Esophagus (tissue), 2 donors: Measurements from ENCODE around the gene UBE2B. TPM values are rescaled to one million over a fixed set of nuclear protein-coding genes. Genes with fewer than 3 reads are reported as not detected.

Experiments used
- polyA plus RNA-seq, 2 donors: library from polyadenylated mRNA; stranded (reverse); fragments of 200-250 nt; gene quantifications; one replicate each; pipeline ENCODE4 v1.2.3, GENCODE V29; 2013
- donor health status: healthy with polysubstance abuse.
- donor health status: Bipolar disorder and iron deficiency.

Gene UBE2B
- polyA plus RNA-seq, 2 donors, result 63.2 to 107 TPM

Other genes starting within 250 kb of the UBE2B start
- 100 to 1,000 TPM in 1 of 2 donors, 10 to 100 TPM in 1; 75.0 to 423 TPM for gene SKP1, start 194.6 kb upstream of the UBE2B start, polyA plus RNA-seq
- gene PPP2CA, start 145.5 kb upstream of the UBE2B start, polyA plus RNA-seq, result 100 to 1,000 TPM in 1 of 2 donors, 10 to 100 TPM in 1; 41.5 to 102 TPM
- gene CDKL3, start 4.4 kb upstream of the UBE2B start, polyA plus RNA-seq, result under 1 TPM; 0.76 to 0.88 TPM
- 10 to 100 TPM; 13.7 to 34.6 TPM for gene CDKN2AIPNL, start 40.3 kb downstream of the UBE2B start, polyA plus RNA-seq
- gene JADE2, start 154.1 kb downstream of the UBE2B start, polyA plus RNA-seq, result 1 to 10 TPM; 3.8 to 4.1 TPM